COR-L47 (cell line): ENCODE data around the gene POLR2L.

Experiments used
- DNase-seq: peaks from one replicate; lab custom pipeline; 2025; lab: John Stamatoyannopoulos, UW

Gene POLR2L

GRCh38 chr11:826836-827145 lies 15.5 kb downstream of the POLR2L start:
- no peak for DNase-seq

- DNase-seq = no peak
Measured at GRCh38 chr11:826227-826621, 16.1 kb downstream of the POLR2L start.

GRCh38 chr11:825366-826226 lies 16.7 kb downstream of the POLR2L start:
- no peak for DNase-seq

- DNase-seq = no peak
Measured at GRCh38 chr11:824942-825341, 17.4 kb downstream of the POLR2L start.

- no peak for DNase-seq
Measured at GRCh38 chr11:824292-824880, 17.9 kb downstream of the POLR2L start.

GRCh38 chr11:823441-824291 lies 18.7 kb downstream of the POLR2L start:
- no peak for DNase-seq

- no peak for DNase-seq
Measured at GRCh38 chr11:821512-822371, 20.6 kb downstream of the POLR2L start.

- DNase-seq = no peak
Measured at GRCh38 chr11:820655-821511, 21.4 kb downstream of the POLR2L start.

- DNase-seq = peak; percentile 82
Measured at GRCh38 chr11:819943-820649, 22.2 kb downstream of the POLR2L start.

- peak; percentile 92 for DNase-seq
Measured at GRCh38 chr11:819129-819931, 23.0 kb downstream of the POLR2L start.

- DNase-seq = no peak
Measured at GRCh38 chr11:818396-819128, 23.8 kb downstream of the POLR2L start, which contains the start of gene PNPLA2. PNPLA2 (plus strand) TSS chr11:818914; CDS start chr11:819719, 805 bp downstream.

- no peak for DNase-seq
Measured at GRCh38 chr11:816433-816779, 25.9 kb downstream of the POLR2L start.

- DNase-seq = no peak
Measured at GRCh38 chr11:815675-816432, 26.5 kb downstream of the POLR2L start.

- DNase-seq = no peak
Measured at GRCh38 chr11:813456-814096, 28.8 kb downstream of the POLR2L start.

- DNase-seq = no peak
Measured at GRCh38 chr11:813072-813455, 29.3 kb downstream of the POLR2L start.

GRCh38 chr11:812390-812789 lies 29.9 kb downstream of the POLR2L start:
- DNase-seq = no peak

- DNase-seq = no peak
Measured at GRCh38 chr11:811446-812245, 30.7 kb downstream of the POLR2L start.
